GM12878 (cell line): Measurements from ENCODE around the gene SMARCC2. TPM values are rescaled to one million over a fixed set of nuclear protein-coding genes. Genes with fewer than 3 reads are reported as not detected.

Experiments used
- ATAC-seq: fragments of 200-7000 bp; cut with Tn5 transposase; 3 replicates; pipeline ENCODE4 v1.9.1; 2020; ENCODE audit warnings: mild to moderate bottlenecking, moderate library complexity
- BruUV-seq: library from RNA; stranded (reverse); fragments of 400-500 nt; replicated peaks from 2 replicates; lab custom pipeline; 2021; lab: Mats Ljungman, UMichigan
- CTCF ChIA-PET: fragments of 300-600 bp; sonication (Branson Sonifier 250); formaldehyde crosslinking; extraction: SDS; loops from one replicate; lab custom pipeline; 2021; ENCODE audit warnings: inconsistent platforms; lab: Yijun Ruan, JAX
- POLR2A ChIA-PET: fragments of 350-600 bp; formaldehyde crosslinking; extraction: SDS; loops from one replicate; lab custom pipeline; 2021; ENCODE audit warnings: inconsistent platforms; lab: Charles Lee
- RAD21 ChIA-PET: fragments of 300-600 bp; sonication (Branson Sonifier 250); formaldehyde crosslinking; loops from one replicate; lab custom pipeline; 2023; ENCODE audit warnings: antibody characterized with exemption; ENCODE audit not compliant: unreplicated experiment; lab: Charles Lee
- SMC1A ChIA-PET: fragments of 300-600 bp; sonication (Branson Sonifier 250); formaldehyde crosslinking; loops from one replicate; lab custom pipeline; 2023; ENCODE audit not compliant: unreplicated experiment, uncharacterized antibody; lab: Charles Lee
- DNase-seq: peaks from one replicate; pipeline ENCODE4 v3.0.0-alpha.2; 2011; ENCODE audit warnings: low read depth, low spot score
- FAIRE-seq: peaks from 3 replicates; lab custom pipeline; 2011; peaks lifted over from hg19 to GRCh38; lab: Jason Lieb, UNC
- H2AFZ ChIP-seq: 2 replicates; pipeline ENCODE4 v1.6.0; 2011; ENCODE audit warnings: low read depth, low read length, control low read depth; ENCODE audit not compliant: control insufficient read depth
- H3K27ac ChIP-seq: 2 replicates; pipeline ENCODE4 v1.5.1; 2011; ENCODE audit warnings: control low read depth; ENCODE audit not compliant: control insufficient read depth, insufficient read depth
- H3K27me3 ChIP-seq, 2 experiments: replicated peaks in 1 of 2; 2 replicates each; pipeline versions ENCODE4 v1.6.0 to v1.6.1; 2011; ENCODE audit warnings: low read length in 1 of 2; ENCODE audit not compliant: control insufficient read depth in 2 of 2, insufficient read depth in 2 of 2
- H3K36me3 ChIP-seq, 2 experiments: 2 replicates each; pipeline ENCODE4 v1.5.1; 2011; ENCODE audit warnings: low read length in 1 of 2; ENCODE audit not compliant: control insufficient read depth in 2 of 2, insufficient read depth in 2 of 2
- H3K4me1 ChIP-seq: 2 replicates; pipeline ENCODE4 v1.6.1; 2011; ENCODE audit warnings: mild to moderate bottlenecking, low read length, moderate library complexity, mixed read lengths; ENCODE audit not compliant: control insufficient read depth, insufficient read depth
- H3K4me2 ChIP-seq: 2 replicates; pipeline ENCODE4 v1.6.0; 2011; ENCODE audit warnings: control low read depth; ENCODE audit not compliant: control insufficient read depth, insufficient read depth
- H3K4me3 ChIP-seq: fragments of 200-600 bp; sonication (generic); 2 replicates; pipeline ENCODE4 v1.5.1; 2016
- H3K79me2 ChIP-seq: 2 replicates; pipeline ENCODE4 v1.6.0; 2011; ENCODE audit warnings: low read length; ENCODE audit not compliant: control insufficient read depth, insufficient read depth
- H3K9ac ChIP-seq: 2 replicates; pipeline ENCODE4 v1.8.0; 2011; ENCODE audit warnings: low read length, control low read depth, mixed read lengths; ENCODE audit not compliant: control insufficient read depth, insufficient read depth
- H3K9me3 ChIP-seq: replicated peaks from 3 replicates; pipeline ENCODE4 v1.5.1; 2011; ENCODE audit warnings: mild to moderate bottlenecking, low read length; ENCODE audit not compliant: control insufficient read depth, insufficient read depth
- H4K20me1 ChIP-seq: 2 replicates; pipeline ENCODE4 v1.6.0; 2011; ENCODE audit not compliant: control insufficient read depth, insufficient read depth
- ATF7 ChIP-seq: fragments of 450-650 bp; IDR thresholded peaks from 2 replicates; pipeline ENCODE4 v1.6.1; 2016; ENCODE audit warnings: low read depth, mild to moderate bottlenecking
- CBFB ChIP-seq: IDR thresholded peaks from 2 replicates; pipeline ENCODE4 v1.6.1; 2016; ENCODE audit warnings: antibody characterized with exemption, low read depth
- CREB1 ChIP-seq: IDR thresholded peaks from 2 replicates; pipeline ENCODE4 v1.6.1; 2012; ENCODE audit warnings: low read depth, mild to moderate bottlenecking, inconsistent platforms
- DPF2 ChIP-seq: fragments of 450-650 bp; IDR thresholded peaks from 2 replicates; pipeline ENCODE4 v1.6.1; 2017; ENCODE audit warnings: mild to moderate bottlenecking
- EED ChIP-seq: sonication (generic); IDR thresholded peaks from 2 replicates; pipeline ENCODE4 v1.6.1; 2016; ENCODE audit warnings: antibody characterized with exemption, low read depth
- HDGF ChIP-seq: fragments of 450-650 bp; IDR thresholded peaks from 2 replicates; pipeline ENCODE4 v1.6.1; 2016; ENCODE audit warnings: antibody characterized with exemption
- LARP7 ChIP-seq: fragments of 450-650 bp; IDR thresholded peaks from 2 replicates; pipeline ENCODE4 v1.6.1; 2017; ENCODE audit warnings: mild to moderate bottlenecking
- MTA3 ChIP-seq: IDR thresholded peaks from 2 replicates; pipeline ENCODE4 v1.6.1; 2012; ENCODE audit warnings: low read length, inconsistent platforms, borderline replicate concordance
- PAX5 ChIP-seq: IDR thresholded peaks from 2 replicates; pipeline ENCODE4 v1.6.1; 2011; ENCODE audit warnings: low read depth, low read length, borderline replicate concordance
- SP1 ChIP-seq: IDR thresholded peaks from one replicate; pipeline ENCODE4 v1.6.1; 2011; ENCODE audit warnings: low read depth, low read length
- STAT1 ChIP-seq: fragments of 450-650 bp; conservative IDR thresholded peaks from 2 replicates; pipeline ENCODE4 v1.6.1; 2014; ENCODE audit warnings: antibody characterized with exemption, mild to moderate bottlenecking
- ZNF384 ChIP-seq: IDR thresholded peaks from 2 replicates; pipeline ENCODE4 v1.6.1; 2012; ENCODE audit warnings: low read depth, mild to moderate bottlenecking, low read length, improper control_type of control experiment, borderline replicate concordance
- ZZZ3 ChIP-seq: IDR thresholded peaks from 2 replicates; pipeline ENCODE4 v1.6.1; 2011; ENCODE audit warnings: low read depth; ENCODE audit not compliant: control insufficient read depth, insufficient read length
- WGBS: methylation state at CpG from one replicate; pipeline ENCODE4 v1.1.6; 2016; ENCODE audit warnings: low lambda C conversion rate; ENCODE audit not compliant: insufficient replicate concordance, insufficient coverage; ENCODE audit errors: missing lambda C conversion rate; 5-methylcytosine and 5-hydroxymethylcytosine counted together
- in situ Hi-C: fragments of 300-500 bp; cut with MboI; formaldehyde crosslinking; loops from 9 replicates; pipeline ENCODE4 v1.14.3; 2018; ENCODE audit warnings: mixed read lengths
- intact Hi-C: fragments of 100-400 bp; cut with micrococcal nuclease; formaldehyde crosslinking; loops from one replicate; pipeline ENCODE4 v1.14.2; 2022; ENCODE audit not compliant: unreplicated experiment
- polyA plus RNA-seq, 11 experiments: library from polyadenylated mRNA; depleted of rRNA in 4 of 11; unstranded in 6 of 11; stranded (reverse) in 5 of 11; fragments of >200 nt; fragmentation: Nextera tagmentation in 4 of 11; fragmentation: Illumina TruSeq in 1 of 11; extraction: Ambion mirVana in 4 of 11; extraction: Trizol in 1 of 11; gene quantifications; 1 replicate in 1 of 11; 2 replicates in 10 of 11; pipeline versions ENCODE4 v1.2.1 to v1.2.3, GENCODE V29; 2011 to 2016; ENCODE audit warnings: inconsistent platforms in 2 of 11, missing spikeins in 2 of 11, low read depth in 1 of 11
- total RNA-seq, 4 experiments: library from RNA; depleted of rRNA in 3 of 4; stranded (reverse); fragments of >200 nt in 3 of 4; fragmentation: Illumina TruSeq in 1 of 4; extraction: Trizol in 1 of 4; gene quantifications; 2 replicates each; pipeline versions ENCODE4 v1.2.1 to v1.2.3, GENCODE V29; 2013 to 2021
- TF ChIP-seq, protein P1 (sequence below): IDR thresholded peaks from 2 replicates; pipeline ENCODE4 v1.6.1; 2011; ENCODE audit warnings: low read depth, low read length, improper control_type of control experiment, borderline replicate concordance
- TF ChIP-seq, protein P2 (sequence below), 3 experiments: IDR thresholded peaks in 2 of 3; conservative IDR thresholded peaks in 1 of 3; 2 replicates each; pipeline ENCODE4 v1.5.1; 2011; ENCODE audit warnings: low read depth in 3 of 3, low read length in 3 of 3, mild to moderate bottlenecking in 3 of 3, control low read depth in 2 of 3, moderate library complexity in 2 of 3, inconsistent platforms in 1 of 3, mixed read lengths in 1 of 3; ENCODE audit not compliant: control insufficient read depth in 2 of 3, insufficient read depth in 1 of 3; ENCODE audit errors: extremely low read depth in 1 of 3
- TF ChIP-seq, protein P3 (sequence below): fragments of 450-650 bp; conservative IDR thresholded peaks from 2 replicates; pipeline ENCODE4 v1.6.1; 2017; ENCODE audit warnings: mild to moderate bottlenecking, moderate library complexity
- TF ChIP-seq, protein P4 (sequence below): IDR thresholded peaks from 2 replicates; pipeline ENCODE4 v1.6.1; 2012; ENCODE audit warnings: low read depth, low read length, improper control_type of control experiment

Gene SMARCC2
- total and polyA plus RNA-seq, 10 of the 15 experiments (the other 5 are each of a cell fraction or from before 2014, with no cell fraction given), result 13.6 to 71.2 (median 42.3) TPM

DNA sequence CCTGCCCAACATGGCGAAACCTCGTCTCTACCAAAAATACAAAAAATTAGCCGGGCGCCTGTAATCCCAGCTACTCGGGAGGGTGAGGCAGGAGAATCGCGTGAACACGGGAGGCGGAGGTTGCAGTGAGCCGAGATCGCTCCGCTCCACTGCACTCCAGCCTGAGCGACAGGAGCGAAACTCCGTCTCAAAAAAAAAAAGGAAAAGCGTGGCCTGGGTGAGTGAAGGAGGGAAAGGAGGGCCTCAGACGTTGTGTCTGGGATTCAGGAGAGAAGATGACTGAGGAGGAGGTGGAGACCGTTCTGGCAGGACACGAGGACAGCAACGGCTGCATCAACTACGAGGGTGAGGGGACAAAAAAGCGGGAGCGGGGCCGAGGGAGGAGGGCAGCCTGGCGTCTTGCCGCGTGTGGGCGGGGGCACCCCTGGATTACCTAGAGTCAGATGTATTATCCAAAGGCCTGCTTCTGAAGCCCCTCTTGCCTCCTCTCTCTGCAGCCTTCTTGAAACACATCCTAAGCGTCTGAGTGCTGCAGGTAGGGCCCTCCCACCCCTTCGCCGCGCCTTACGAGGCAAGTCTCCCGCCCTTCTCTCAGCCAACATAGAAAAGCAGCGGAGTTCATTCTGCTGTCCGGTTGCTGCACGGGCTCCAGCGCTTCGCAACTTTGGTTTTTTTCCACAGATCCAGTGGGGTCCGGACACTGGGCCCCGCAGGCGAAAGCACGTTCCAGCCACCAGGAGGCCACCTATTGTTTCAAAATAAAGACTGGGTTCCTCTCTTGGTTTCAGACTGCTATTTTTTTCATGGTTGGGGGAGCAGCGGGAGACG, 31.9 kb downstream of the SMARCC2 start:
- peak overlapping the region; percentile 87 for H3K4me3 ChIP-seq
- in situ Hi-C loops (no loop called here), intact Hi-C loops (loop anchor here (1.0 to 2.0 kb wide), 2 partner anchors 31 kb away; partner anchors contain the start of gene SMARCC2)
- H2AFZ ChIP-seq, result peak overlapping the region; percentile 71
- 1% methylated on average over 33 of the region's 45 CpGs for WGBS
- H3K9ac ChIP-seq, result peak overlapping the region; percentile 81
- FAIRE-seq (peak; percentile 27), DNase-seq (no peak), ATAC-seq (peak; percentile 67)
- no peaks in the 10 kb centered on the region for H3K9me3 ChIP-seq
- H3K4me2 ChIP-seq, result peak overlapping the region; percentile 91
- POLR2A ChIA-PET, result interaction anchor here (0.6 to 2.4 kb wide), 8 partner anchors 13 to 232 kb away, joined by 3 to 19 read pairs (median 4); partner anchors contain the start of genes ESYT1, PA2G4, RAB5B and RNF41
- CTCF ChIA-PET, result interaction anchor here (1.0 to 3.6 kb wide), 6 partner anchors 29 to 217 kb away, joined by 4 to 13 read pairs (median 8); partner anchors contain the start of genes ESYT1, PA2G4 and SMARCC2
- TSS peak; percentile 32 for BruUV-seq
- no peaks in the 10 kb centered on the region for H4K20me1 ChIP-seq
- SMC1A ChIA-PET, result interaction anchor here (0.7 to 2.4 kb wide), 4 partner anchors 30 to 125 kb away, joined by 3 to 12 read pairs (median 6); partner anchors contain the start of gene ESYT1
- peak overlapping the region; percentile 85 for H3K27ac ChIP-seq
- H3K27me3 ChIP-seq, result no peaks in the 10 kb centered on the region
- H3K79me2 ChIP-seq, result peaks cover 48% of the 10 kb centered on the region
- RAD21 ChIA-PET, result interaction anchor here (0.9 to 2.8 kb wide), 5 partner anchors 27 to 64 kb away, joined by 3 to 18 read pairs (median 4); partner anchors contain the start of genes ESYT1 and RNF41
- peaks cover 20 to 24% of the 10 kb centered on the region in 2 experiments for H3K36me3 ChIP-seq
- peaks cover 27% of the 10 kb centered on the region for H3K4me1 ChIP-seq
- TF ChIP-seq, protein P1, sequence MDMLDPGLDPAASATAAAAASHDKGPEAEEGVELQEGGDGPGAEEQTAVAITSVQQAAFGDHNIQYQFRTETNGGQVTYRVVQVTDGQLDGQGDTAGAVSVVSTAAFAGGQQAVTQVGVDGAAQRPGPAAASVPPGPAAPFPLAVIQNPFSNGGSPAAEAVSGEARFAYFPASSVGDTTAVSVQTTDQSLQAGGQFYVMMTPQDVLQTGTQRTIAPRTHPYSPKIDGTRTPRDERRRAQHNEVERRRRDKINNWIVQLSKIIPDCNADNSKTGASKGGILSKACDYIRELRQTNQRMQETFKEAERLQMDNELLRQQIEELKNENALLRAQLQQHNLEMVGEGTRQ, result no peak
- TF ChIP-seq HDGF, result peak; percentile 77; the same call in 1 of the 2 replicates
- no peak for TF ChIP-seq CBFB
- TF ChIP-seq, protein P2, sequence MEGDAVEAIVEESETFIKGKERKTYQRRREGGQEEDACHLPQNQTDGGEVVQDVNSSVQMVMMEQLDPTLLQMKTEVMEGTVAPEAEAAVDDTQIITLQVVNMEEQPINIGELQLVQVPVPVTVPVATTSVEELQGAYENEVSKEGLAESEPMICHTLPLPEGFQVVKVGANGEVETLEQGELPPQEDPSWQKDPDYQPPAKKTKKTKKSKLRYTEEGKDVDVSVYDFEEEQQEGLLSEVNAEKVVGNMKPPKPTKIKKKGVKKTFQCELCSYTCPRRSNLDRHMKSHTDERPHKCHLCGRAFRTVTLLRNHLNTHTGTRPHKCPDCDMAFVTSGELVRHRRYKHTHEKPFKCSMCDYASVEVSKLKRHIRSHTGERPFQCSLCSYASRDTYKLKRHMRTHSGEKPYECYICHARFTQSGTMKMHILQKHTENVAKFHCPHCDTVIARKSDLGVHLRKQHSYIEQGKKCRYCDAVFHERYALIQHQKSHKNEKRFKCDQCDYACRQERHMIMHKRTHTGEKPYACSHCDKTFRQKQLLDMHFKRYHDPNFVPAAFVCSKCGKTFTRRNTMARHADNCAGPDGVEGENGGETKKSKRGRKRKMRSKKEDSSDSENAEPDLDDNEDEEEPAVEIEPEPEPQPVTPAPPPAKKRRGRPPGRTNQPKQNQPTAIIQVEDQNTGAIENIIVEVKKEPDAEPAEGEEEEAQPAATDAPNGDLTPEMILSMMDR (IDR thresholded peaks at IDR 0.05 in 2 of 3, conservative IDR thresholded peaks at IDR 0.05 in 1 of 3; ENCODE audit: control insufficient read depth in 2 of 3, extremely low read depth in 1 of 3, insufficient read depth in 1 of 3, low read depth in 3 of 3, low read length in 3 of 3), result peak; percentile 51 to 65 (median 57)
- TF ChIP-seq SP1, result no peak
- TF ChIP-seq ATF7, result 0 out of 2 replicates have a peak, but pooled peaks have one; percentile 0
- TF ChIP-seq LARP7, result peak; percentile 68; the same call in 1 of the 2 replicates
- TF ChIP-seq CREB1, result no peak
- peak; percentile 82 for TF ChIP-seq ZNF384
- TF ChIP-seq MTA3, result no peak
- peak; percentile 20; the same call in 1 of the 2 replicates for TF ChIP-seq EED
- no peak for TF ChIP-seq DPF2
- TF ChIP-seq, protein P3, sequence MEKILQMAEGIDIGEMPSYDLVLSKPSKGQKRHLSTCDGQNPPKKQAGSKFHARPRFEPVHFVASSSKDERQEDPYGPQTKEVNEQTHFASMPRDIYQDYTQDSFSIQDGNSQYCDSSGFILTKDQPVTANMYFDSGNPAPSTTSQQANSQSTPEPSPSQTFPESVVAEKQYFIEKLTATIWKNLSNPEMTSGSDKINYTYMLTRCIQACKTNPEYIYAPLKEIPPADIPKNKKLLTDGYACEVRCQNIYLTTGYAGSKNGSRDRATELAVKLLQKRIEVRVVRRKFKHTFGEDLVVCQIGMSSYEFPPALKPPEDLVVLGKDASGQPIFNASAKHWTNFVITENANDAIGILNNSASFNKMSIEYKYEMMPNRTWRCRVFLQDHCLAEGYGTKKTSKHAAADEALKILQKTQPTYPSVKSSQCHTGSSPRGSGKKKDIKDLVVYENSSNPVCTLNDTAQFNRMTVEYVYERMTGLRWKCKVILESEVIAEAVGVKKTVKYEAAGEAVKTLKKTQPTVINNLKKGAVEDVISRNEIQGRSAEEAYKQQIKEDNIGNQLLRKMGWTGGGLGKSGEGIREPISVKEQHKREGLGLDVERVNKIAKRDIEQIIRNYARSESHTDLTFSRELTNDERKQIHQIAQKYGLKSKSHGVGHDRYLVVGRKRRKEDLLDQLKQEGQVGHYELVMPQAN, result peak; percentile 35; the same call in 1 of the 2 replicates
- TF ChIP-seq PAX5, result peak; percentile 69; the same call in 1 of the 2 replicates
- TF ChIP-seq ZZZ3, result no peak
- no peak for TF ChIP-seq STAT1
- TF ChIP-seq, protein P4, sequence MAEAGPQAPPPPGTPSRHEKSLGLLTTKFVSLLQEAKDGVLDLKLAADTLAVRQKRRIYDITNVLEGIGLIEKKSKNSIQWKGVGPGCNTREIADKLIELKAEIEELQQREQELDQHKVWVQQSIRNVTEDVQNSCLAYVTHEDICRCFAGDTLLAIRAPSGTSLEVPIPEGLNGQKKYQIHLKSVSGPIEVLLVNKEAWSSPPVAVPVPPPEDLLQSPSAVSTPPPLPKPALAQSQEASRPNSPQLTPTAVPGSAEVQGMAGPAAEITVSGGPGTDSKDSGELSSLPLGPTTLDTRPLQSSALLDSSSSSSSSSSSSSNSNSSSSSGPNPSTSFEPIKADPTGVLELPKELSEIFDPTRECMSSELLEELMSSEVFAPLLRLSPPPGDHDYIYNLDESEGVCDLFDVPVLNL, result 0 out of 2 replicates have a peak, but pooled peaks have one; percentile 69
